GM19452 (cell line): ENCODE measurements around the gene JUN.
A peak's percentile ranks its signal among the peaks of the same experiment; 100 is the strongest.

ENCODE experiments used
- ATAC-seq: cut with Tn5 transposase; IDR thresholded peaks from one replicate; pipeline ENCODE4 v1.9.1; 2021; ENCODE audit not compliant: unreplicated experiment

JUN gene

DNA sequence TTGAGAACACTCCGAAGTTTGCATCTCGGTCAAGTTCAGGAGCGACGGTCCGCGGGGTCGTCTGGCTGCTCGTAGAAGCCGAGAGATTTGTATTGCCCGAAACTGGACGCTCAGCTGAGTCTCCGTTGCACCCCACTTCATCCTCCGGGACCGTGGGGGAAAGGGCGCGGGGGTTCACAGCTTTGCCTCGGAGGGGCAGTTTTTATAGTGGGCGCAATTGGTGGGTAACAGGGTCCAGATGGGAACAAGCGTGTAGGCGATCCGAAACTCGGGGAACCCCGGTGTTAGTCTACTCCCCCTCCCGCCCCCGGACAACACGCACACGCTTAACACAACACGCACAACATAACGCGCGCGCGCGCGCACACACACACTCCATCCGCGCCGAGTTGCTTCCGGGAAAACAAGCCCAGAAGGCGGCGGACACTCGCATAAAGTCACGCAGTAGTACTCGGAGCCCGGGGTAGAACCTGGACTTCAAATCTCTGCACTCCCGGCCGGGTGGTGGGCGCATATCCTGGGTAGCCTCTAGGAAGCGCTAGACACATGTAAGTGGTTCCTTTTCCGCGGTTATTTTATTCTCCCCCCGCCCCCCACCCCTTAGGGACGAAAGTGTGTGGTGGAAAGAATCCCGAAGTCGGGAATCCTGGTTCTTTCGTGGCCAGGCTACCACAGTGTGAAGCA lies 1.1 kb upstream of the JUN start:
- ATAC-seq: no peak

DNA sequence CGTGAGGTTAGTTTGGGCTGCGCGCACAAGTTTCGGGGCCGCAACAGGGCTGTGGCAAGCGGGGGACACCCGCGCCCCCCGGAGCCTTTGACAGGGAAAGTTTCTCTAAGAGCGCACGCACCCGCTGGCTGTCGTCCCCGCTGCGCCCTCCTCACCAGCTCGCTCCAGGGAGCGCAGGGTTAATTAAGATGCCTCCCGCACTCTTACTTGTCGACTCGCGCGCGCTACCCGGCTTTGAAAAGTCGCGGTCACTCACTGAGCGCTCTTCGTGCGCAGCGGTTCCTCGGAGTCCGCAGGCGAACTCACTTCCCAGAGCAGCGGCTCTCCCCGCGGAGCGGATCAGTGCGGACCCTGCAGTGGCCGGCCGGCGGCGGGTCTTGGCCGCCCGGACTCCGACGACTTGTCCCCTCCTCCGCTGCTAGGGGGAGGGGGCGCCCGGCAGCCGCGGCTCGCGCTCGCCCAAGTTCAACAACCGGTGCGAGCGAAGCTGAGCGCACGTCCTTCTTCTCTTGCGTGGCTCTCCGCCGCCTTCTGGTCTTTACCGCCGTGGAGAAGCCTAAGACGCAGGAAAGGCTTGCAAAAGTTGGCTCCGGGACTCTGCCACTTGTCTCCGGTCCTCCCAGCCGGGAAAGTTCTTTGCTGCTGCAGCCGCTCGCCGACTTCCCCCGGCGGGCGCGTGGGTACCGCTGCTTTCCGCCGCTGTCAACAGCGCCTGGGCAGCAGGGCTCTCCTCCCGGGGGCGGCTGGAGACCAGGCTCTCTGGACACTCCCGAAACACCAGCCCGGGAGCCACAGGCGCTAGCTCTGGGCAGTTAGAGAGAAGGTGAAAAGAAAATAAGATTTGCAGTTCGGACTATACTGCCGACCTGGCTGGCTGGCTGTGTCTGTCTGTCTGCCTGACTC lies 506 bp downstream of the JUN start:
- ATAC-seq: peak; percentile 7

DNA sequence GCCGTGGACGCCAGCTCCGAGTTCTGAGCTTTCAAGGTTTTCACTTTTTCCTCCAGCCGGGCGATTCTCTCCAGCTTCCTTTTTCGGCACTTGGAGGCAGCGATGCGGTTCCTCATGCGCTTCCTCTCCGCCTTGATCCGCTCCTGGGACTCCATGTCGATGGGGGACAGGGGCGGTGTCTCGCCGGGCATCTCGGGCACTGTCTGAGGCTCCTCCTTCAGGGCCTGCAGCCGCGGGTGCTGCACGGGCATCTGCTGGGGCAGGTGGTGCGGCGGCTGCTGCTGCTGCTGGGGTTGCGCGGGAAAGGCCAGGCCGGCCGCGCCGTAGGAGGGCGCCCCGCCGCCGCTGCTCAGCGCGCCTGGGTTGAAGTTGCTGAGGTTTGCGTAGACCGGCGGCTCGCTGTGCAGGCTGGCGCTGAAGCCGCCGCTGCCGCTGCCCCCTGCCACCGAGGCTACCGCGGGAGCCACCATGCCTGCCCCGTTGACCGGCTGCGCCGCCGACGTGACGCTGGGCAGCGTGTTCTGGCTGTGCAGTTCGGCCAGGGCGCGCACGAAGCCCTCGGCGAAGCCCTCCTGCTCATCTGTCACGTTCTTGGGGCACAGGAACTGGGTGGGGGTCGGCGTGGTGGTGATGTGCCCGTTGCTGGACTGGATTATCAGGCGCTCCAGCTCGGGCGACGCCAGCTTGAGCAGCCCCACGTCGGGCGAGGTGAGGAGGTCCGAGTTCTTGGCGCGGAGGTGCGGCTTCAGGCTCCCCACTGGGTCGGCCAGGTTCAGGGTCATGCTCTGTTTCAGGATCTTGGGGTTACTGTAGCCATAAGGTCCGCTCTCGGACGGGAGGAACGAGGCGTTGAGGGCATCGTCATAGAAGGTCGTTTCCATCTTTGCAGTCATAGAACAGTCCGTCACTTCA lies 1.4 kb downstream of the JUN start:
- no peak for ATAC-seq

DNA sequence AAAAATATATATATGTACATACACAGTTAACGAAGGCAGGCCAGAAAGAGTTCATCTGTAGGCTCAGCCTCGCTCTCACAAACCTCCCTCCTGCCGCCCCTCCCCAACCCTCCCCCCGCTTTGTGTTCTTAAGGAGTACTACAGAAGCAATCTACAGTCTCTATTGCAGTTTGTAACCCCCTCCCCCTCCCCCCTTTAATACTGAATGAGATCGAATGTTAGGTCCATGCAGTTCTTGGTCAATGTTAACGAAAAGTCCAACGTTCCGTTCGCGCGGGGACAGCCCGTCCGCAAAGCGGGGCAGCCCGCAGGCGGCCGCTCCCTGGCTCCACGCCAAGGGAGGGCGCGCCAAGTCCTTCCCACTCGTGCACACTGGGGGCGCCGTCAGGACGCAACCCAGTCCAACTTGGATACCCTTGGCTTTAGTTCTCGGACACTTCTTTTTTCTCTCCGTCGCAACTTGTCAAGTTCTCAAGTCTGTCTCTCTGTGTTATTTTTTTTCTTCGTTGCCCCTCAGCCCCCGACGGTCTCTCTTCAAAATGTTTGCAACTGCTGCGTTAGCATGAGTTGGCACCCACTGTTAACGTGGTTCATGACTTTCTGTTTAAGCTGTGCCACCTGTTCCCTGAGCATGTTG lies 2.2 kb downstream of the JUN start:
- no peak for ATAC-seq

DNA sequence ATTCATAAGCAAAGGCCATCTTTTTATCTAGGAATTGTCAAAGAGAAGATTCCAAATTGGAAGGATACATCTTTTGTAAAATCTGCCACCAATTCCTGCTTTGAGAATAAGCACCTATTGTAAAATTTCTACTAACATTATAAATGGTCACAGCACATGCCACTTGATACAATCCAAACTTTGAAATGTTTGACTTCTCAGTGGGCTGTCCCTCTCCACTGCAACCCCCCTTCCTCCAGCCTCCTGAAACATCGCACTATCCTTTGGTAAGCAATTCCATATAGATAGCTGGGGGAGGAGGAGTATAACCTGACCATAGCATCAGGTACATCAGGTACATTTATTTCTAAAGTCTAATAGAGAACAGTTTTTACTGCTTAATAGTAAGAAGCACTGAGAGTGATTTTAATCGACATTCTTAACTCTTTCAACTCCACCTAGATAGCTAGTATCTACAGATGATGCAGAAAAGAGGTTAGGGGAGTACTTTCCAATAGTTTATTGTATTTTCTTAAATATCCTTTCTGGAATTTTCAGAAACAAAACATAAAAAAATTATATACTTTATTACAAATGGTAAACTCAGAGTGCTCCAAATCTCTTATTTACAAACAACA lies 2.9 kb downstream of the JUN start:
- no peak for ATAC-seq

DNA sequence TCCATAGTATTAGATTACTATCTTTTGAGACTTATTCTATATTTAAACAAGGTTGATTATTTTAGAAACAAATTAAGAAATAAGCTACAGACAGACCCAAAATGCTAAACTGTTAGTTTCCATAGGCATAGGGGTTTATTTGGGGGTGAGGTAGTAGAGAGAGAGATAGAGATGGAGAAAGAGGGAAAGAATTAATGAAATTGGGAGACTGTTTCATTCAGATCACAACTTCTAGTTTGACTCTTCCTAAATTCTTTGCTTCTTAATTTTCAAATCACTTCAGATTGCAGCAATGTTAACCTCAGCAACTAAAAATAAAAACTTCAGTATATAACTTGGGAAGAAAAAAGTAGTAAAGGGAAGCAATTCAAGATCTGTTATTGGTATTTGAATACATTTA lies 3.4 kb downstream of the JUN start:
- no peak for ATAC-seq

DNA sequence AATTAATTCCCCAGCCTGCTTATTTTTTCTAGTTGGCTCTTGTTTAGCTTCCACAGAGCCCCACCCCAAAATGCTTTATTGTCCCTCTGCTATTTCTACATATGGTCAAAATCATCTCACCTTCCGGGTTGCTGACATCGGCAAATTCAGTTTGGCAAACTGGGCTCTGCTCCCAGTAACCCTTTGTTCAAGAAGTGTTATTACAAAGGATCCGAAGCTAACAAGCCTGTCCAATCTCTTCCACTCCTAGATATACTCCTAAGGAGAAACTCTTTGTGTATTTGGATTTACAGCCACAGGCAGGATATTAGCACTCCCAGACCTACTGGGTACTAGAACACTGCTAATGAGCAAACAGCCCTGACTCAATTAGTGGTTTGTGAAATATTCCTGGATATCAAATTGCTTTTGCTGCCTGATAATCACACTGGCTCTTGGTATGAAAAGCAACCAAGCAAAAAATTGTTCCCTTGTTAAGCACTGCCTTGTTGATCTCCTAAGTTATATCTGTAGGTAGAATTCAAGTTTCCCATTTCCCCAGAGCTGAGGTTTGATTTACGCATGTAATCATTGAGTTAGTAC lies 4.0 kb downstream of the JUN start:
- no peak for ATAC-seq

DNA sequence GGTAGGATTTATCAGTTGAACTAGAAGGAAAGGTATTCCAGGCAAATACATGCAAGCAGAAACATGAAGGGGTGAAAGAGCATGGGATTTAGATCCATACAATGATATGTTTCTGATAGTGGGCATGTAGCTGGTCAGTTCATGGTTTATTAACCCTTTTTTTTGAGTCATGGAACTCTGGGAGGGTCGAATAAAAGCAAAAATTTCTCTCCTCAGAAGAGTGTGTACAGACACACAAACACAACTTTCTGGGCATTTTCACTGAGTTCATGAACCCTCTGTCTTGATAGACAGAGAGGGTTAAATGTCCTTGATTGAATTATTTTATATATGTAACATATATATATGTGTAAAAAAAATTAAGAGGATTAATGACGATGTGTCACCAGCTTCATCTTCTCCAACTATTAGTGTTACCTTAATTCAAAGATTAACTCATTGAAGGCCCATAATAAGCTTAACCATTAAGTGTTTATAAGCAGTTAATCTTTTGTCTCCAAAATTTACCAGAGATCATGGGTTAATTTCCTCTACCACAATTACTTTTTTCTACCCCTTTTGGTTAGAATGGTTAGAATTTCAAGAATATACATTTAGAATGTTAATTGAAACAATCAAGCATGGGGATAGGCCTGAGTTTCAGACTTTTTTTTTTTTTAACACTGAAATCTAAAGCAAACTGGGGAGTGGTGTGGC lies 4.6 kb downstream of the JUN start:
- no peak for ATAC-seq

DNA sequence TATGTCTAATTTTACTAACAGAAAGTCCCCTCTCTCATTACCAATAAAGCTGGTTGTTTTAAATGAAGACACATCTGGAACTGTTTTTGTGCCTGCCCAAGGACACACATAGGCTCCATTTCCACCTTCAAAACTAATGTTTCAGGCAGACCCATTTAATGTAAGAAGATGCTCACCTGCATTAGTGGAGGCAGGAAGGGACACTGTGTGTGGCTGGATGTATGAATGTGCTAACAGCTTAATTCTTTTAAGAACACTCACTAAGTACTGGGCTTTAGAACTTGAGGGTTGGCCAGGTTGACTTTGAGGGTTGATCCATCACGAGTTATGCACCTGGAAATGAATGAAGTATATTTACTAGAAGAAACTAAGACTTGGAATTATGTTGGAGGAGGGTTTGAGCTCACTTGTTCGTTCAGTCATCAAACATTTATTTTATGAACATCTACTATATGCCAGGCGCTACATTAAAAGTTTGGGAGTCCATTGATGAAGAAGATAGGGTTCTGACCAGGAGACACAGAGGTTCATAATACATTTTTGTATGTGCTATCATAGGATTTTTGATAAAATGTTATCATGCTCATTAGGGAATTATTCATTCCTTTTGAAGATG lies 5.4 kb downstream of the JUN start:
- no peak for ATAC-seq

DNA sequence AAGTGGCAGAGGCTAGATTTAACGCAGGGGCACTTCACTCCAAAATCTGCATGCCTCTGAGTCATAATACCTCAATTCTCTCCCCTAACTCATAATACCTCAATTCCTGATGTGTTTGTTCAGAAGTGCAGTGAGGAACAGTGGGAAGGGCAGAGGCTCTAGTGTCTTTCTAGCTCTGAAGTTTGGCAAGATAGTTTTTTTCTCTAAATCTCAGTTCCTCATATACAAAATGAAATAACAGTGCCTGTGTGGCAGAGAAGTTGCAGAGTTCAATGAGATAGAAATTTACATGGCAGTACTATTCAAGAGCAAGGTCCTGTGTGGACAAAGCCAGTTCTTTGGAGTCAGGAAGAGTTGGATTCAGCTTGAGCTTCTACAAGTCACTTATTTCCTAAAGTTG lies 9.8 kb downstream of the JUN start:
- no peak for ATAC-seq

DNA sequence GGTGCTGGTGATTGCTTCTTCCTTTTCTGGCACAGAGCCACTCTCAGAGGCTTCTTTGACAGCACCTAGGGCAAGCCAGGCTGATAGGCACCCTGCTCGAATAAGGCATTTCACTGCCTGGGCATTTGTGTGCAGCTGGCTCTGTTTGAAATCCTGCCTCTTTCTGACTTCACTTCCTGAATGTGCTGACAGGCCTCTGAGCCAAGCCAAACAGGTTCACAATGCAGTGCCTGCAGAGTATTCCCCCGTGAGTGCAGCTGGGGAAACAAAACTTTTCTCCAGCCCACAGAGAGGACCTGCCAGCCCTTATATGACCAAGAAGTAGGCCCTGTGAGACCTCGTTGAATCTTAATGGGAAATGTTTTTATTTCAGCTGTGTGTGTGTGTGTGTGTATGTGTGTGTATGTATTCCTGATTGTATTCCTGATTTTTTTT lies 10.4 kb downstream of the JUN start:
- peak; percentile 82 for ATAC-seq

DNA sequence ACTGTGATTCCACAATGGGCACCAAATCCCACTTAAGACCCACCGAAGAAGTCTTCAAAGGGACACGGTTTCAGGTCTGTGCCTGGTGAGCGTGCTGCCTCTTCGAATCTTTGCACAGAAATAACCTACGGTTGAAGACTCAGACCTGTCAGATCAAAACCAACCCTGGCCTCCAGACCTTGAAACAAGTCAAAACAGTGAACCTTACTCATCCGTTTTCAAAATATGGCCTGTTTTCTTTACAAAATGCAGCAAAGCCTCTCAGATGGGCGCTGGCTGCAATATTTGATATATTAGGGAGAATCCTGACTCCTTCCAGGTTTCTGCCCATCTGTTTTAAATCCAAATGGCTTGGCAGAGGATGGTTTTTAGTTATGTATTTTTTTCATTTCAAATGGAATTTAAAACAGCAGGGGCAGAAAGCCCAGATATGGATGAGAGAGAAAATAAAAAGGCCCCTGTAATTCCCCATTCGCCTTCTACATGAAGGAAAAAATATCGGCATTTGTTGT lies 14.0 kb downstream of the JUN start:
- no peak for ATAC-seq

DNA sequence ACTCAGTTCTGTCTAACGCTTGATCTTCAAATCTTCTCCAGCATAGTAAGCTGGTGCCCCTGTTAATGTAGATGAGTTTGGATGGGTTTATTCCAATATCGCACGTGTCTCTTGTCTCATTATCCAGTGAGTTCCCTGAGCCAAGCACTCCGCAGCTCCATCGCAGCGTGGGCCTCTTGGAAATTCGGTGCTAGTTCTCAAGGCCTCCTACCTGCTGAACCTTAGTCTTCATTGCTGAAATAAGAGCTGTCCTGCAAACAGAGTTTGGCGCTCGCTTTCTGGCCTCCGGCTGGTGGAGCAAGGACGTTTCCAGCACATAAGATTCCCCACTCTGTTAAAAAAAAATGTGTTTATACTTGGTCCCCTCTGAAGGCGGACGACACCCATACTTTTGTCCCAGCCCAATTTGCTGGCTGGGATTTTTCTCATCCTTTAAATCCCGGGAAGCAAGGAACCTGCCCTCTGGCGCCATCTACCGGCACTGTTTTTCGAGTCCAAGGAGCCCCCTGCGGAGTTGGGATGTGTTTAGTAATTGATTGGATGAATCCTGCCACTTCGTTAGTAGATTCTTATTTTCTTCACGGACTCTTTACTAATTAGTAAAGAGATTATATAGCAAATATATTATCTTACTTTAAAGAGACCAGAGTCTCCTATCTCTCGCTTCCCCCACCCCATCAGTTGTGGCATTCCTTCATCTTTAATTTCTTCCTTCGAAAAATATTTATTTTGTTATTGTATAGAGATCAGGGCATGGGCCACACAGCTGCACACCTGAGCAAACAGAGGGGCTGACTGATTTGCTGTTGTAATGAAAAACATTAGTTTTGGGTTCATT lies 14.7 kb downstream of the JUN start:
- ATAC-seq: no peak

DNA sequence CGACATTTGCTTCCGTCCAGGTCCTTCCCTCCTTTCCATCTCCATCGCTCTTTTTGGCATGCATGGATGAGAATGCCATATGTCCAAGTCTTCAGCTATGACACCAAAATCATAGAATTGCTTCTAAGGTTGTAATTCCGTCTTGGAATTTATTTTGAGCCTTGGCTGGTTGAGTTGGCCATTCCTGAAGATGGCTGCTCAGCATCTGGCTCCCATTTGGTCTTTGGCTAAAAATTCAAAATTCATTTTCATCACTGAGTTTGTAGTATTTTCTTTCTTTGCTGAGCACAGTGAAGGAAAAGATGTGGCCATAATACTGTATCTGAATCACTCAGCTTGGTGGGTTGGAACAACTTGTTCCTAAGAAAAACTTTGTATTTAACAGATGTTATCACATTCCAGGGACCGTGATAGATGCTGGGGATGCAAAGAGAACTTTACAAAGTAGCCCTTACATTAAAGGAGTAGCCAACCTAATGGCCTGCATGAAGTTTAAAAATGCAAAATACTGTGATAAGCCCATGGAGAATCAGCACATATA lies 15.6 kb downstream of the JUN start:
- no peak for ATAC-seq

DNA sequence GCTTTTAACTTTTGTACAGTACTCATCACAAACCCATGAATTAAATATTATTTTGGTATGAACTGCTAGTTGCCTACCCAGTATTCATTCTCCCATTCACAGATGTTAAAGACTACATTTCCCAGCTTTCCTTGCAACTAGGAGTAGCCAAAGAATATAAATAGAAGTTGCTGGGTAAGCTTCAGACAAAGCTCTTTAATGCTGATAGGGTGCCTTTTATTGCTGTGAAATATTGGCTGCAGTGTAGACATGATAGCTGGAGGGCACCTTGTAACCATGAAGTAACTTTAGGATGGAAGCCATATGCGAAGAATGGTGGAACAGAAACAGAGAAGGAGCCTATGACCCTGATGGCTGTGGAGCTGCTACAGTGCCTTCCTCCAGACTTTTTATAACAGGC lies 16.7 kb downstream of the JUN start:
- no peak for ATAC-seq

DNA sequence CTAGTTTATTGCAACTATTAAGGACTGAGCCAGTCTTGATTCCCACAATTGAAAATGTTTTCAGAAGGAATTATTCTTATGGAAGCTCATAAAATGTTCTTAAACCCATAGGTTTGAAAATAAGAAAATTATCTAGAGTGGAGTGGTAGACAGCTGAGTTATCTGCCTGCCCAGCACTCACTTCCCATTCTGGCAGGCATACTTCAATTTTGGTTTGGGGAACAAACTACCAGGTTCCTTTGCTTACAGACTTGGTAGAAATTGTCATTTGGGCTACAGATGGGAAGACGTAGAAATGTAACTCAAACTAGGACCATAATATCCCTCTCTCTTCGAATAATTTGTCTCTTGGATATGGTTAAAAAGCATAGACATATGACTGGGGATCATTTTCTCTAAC lies 18.4 kb downstream of the JUN start:
- no peak for ATAC-seq

DNA sequence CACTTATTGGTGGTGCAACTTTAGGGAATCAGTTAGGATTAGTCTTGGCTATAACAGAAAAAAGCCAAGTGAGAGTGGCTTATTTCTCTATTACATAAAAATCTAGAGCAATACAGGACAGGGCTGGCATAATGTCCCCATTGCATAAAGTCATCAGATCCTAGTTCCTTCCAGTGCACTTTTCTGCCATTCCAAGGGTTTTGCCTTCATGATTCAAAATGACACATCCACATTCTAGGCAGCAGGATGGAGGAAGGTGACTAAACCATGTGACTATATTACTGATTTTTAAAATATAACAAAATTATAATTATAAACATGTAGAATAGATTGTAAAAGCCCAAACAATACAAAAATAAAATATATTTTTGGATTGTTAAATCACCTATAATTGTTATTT lies 18.8 kb downstream of the JUN start:
- no peak for ATAC-seq
